Stimulated activated CD4-positive, alpha-beta T cell treated with anti-CD3 and anti-CD28 coated beads, TNF-alpha, amount 100 ng/mL, for 4 hours (primary cell): ENCODE results near the gene HDAC4.
A peak's percentile ranks its signal among the peaks of the same experiment; 100 is the strongest.

Source experiments
- DNase-seq, 3 experiments: peaks; one replicate each; pipeline ENCODE4 v3.0.0-alpha.2; 2020; ENCODE audit warnings: low read depth in 3 of 3

HDAC4 gene

DNA sequence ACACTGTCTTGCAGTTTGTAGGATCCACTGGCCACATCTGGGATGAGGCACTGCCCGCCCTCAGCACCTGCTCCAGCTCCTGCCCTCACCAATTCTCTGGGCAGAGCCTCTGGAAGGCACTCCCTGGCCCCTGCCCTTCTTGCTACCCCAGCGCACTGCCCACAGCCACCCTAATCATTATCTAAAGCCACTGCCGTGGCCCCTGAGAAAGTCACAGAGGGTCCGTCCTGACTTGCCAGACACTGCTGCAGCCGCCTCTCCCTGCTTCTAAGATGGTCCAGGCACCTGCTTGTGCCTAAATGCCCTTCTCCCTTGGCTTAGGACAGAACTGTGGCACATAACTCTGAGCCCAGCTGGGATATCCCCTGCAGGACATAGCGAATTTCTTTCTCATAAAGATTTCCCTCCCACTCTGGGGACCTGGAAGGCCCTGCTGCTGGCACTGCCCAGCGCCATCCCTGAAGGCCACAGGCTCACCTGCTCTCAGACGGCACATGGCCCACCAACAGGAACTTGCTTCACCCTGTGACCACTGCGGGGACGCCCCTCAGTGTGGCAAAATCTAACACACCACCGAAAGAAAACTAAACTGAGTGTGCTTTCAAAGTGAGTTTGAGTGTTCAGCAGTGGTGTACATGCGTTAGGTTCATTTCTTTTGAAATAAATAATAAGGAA lies 244.9 kb downstream of the HDAC4 start:
- no peak for DNase-seq

DNA sequence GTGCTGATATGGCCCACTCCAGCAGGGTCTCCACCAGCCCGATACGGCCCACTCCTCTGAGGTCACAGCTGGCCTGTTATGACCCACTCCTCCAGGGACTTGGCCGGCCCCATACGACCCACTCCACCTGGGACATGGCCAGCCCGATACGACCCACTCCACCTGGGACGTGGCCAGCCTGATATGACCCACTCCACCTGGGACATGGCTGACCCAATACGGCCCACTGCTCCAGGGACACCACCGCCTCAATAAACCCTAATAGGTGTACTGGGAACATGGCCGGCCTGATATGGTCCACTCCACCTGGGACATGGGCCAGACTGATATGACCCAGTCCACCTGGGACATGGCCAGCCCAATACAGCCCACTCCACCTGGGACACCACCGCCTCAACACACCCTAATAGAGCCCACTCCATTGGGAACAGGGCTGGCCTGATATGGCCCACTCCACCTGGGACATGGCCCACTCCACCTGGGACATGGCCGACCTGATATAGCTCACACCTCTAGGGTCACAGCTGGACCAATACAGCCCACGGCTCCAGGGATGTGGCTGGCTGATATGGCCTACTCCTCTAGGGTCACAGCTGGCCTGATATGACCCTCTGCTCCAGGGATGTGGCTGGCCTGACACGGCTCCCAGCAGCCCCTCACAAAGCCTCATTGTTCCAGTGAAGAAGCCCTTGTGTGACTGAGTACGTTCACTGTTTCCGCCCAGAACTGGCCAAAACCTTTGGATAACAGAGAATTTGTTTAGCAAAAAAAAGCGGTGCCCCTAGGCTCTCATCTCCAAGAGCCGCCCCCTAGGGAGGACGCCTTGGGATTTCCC lies 245.6 kb downstream of the HDAC4 start:
- DNase-seq = no peak

DNA sequence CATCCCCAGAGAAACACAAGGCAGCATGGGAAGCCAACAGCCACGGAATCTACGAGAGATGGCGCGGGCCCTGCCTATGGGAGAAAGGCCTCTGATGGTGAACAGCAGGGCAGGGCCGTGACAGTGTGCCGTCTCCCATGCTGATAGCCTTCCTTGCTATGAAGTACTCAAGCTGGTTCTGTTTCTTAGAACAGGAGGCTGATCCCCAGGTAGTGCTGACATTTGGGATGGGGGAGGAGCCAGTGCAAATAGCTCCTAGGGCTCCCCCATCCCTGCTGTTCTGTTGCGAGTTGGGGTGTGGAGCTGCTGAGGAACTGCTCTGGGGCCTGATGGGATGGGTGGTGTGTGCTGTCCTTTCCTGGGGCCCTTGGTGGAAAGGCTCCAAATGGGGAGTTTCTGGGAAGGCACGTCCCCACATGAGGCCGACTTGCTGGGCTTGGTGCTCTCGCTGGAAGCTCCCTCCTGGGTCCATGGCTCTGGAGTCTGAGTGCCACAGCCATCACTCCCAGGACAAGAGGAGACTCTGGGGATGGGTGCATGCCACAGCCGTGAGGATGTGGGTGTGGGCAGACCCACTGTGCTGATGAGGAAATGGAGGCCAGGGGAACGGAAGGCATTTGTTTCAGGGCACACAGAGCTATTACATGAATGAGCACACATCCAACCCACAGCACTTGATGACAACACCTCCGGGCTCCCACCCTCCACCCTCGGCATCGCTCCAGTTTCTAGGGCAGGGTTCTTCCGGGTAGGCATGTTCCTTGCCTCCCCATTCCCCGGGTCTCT lies 246.8 kb downstream of the HDAC4 start:
- no peak for DNase-seq

DNA sequence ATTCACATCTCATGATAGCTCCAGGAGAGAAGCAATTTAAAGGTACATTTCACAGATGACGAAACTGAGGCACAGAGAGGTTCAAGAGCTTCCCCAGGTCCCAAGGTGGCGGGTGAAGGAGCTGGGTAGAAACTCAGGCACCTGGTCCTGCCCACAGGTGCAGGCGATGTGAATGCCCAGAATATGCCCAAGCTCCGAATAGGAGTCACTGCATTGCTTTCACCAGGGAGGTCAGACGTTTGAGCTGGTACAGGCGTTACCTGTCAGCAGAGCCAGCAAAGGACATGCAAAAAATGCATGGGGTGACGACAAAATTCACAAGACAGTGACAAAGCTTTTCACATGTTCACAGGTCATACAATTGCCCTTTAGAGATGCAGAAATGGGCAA lies 247.9 kb downstream of the HDAC4 start:
- DNase-seq = no peak

DNA sequence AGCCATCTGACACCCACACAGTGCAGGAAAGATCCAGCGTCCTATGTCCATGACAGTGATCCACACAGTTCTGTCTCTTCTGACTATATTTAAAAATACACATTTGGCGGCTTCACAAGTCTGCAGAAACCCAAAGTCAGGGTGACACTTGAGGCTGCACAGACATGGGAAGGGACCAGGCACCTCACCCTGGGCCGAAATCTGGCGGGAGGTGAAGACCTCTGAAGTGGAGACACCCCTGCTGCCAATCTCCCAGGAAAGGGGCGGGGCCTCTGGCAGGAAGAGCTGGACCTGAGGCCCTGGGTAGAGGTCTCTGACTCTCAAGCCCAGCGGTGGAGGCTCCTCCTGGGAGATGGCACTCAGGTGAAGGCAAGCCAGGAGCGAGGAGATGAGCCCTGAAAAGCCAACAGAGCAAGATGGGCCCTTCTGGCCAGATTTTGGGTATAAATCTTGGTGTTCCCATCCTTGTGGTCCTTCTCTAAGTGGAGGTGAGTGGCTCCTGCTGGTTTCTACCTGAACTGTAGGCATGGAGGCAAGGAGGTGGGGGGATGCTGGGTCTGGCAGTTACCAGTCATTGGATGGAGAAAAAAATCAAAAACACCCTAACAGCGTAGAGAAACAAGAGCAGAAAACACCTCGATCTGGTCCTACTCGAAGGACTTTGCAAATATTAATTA lies 248.4 kb downstream of the HDAC4 start:
- DNase-seq = no peak

DNA sequence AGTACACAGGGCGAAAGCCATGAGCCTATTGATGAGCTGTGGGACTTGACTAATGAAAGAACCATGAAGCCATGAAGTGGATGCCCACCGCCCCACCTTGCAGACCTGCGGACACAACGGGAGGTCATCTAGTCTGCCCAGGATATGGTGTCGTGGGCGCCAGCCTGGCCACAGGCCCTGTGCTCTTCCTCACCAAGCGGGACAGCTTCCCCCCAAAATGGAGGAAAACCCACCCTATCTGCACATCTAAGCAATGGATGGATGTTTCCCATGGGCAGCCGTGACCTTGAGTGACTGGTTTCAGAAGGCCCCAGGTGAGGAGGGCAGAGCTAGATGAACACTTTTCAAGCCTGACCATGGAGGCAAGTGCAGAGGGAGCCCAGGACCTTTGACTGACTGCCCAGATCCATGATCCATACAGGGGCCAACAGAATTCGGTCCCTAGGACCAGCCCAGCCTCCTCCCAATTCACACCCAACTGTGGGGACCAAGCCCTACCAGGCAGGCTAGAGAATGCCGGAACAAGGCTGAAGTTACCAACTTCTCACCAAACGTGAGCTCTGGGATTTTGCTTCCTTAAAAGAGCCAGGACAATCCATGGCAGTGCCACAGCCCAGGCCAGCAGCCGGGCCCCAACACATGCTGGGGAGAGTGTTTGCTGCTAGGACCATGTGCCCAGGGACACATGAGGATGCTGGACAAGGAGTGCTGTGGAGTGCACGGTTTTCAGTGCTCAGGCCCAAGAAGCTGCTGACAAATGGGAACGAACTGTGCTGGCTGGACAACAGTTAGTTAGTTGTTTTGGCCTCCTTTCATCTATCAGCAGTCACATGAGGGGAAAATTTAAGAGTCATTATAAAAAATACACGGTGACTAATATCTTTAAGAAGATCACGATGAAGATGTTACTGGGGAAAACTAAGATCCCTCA lies 249.4 kb downstream of the HDAC4 start:
- no peak for DNase-seq

DNA sequence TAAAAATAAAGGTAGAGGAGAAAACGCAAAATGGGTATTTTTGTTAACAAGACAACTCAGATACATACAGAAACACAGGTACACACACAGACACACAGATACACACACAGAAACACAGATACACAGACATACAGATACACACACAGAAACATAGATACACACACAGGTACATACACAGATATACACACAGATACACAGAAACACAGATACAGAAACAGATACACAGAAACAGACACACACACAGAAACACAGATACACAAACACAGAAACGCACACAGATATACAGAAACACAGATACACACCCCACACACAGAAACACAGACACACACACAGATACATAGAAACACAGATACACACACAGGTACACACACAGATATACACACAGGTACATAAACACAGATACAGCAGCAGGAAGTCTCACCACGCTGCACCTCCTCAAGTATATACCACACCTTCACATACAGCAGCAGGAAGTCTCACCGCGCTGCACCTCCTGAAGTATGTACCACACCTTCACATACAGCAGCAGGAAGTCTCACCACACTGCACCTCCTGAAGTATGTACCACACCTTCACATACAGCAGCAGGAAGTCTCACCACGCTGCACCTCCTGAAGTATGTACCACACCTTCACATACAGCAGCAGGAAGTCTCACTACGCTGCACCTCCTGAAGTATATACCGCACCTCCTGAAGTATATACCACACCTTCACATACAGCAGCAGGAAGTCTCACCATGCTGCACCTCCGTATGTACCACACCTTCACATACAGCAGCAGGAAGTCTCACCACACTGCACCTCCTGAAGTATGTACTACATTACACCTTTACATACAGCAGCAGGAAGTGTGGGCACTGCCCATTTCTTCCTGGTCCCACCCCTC lies 250.5 kb downstream of the HDAC4 start:
- DNase-seq = no peak

DNA sequence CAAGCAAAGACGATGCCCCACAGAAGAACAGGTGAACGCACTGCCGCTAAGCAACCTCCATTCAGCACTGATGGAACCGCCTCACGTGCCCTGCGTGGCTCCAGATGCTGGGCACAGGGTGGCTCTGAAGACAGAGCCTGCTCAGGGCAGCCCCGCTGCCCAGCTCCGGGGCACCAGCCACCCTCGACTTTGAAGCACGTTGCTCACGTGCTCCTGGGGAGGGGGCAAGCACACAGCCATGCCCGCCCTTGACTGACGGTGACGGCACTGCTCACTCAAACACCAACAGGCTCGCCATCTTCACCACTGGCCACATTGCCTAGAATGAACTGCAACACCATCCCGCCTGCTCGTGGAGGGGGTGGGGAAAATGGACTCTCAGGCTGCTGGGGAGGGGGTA lies 251.3 kb downstream of the HDAC4 start:
- no peak for DNase-seq

DNA sequence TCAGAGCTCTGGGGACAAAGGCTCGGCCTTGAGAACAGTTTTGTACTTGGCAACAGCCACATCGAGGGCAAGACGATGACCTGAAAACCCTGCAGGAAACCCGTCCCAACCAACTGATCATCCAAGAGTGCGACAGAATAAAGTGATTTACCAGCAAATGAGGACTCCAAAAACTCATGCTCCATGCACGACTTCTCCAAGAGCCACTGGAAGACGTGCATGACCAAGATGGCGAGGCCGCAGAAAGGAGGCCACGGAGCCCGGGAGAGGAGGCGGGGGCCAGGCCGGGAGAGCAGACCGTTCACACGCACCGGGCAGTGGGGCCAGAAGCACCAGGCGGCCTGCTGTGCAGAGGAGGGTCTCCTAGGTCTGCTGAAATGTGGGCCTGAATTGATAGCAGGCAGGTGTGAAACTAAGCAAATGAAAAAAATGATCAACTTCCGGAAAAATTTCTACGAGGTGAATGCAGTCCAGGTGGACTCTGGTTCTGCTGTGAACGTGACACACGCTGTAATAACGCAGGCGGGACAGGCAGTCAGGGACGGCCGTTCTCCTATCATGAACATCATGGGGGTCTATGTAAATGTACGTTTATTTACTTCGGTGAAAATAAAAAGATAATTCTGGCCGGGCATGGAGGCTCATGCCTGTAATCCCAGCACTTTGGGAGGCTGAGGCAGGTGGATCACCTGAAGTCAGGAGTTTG lies 252.2 kb downstream of the HDAC4 start:
- no peak for DNase-seq

DNA sequence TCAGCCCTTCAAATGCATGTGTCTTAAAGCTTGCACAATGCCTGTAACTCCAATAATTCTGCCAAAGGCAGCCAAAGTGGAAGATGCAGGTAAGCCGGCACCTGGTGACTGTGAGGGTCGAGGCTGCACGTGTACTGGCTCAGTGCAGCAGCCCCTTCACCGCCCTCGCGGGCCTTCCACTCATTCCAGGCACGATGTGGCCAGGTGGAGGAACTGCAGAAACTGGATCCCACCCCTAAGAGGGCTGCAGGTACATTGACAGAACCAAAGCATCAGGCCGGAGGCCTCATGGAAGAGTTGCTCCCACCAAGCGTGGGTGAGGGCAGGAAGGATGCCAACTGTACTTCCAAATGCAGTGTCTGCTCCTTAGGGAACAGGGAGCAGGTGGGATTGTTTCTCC lies 253.4 kb downstream of the HDAC4 start:
- no peak for DNase-seq

DNA sequence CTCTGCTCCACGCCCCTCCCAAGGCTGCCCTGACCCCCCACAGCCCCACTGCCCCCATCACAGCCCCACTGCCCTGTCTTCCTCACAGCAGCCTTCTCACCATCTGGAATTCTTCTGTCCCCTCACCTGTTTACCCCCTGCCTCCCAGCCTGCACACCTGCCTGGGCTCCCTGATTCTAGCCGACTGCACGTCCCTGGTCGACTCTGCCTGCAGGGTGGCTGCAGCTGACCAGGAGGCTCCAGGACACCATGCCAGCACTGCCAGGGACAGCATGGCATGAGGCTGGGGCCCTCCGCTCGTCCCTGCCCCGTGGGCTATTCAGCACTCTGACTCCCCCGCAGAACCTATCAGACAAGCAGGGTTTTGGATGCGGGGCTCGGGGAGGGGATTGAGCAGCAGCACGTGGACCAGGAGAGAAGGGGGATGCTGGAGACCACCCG lies 254.1 kb downstream of the HDAC4 start:
- no peak for DNase-seq

DNA sequence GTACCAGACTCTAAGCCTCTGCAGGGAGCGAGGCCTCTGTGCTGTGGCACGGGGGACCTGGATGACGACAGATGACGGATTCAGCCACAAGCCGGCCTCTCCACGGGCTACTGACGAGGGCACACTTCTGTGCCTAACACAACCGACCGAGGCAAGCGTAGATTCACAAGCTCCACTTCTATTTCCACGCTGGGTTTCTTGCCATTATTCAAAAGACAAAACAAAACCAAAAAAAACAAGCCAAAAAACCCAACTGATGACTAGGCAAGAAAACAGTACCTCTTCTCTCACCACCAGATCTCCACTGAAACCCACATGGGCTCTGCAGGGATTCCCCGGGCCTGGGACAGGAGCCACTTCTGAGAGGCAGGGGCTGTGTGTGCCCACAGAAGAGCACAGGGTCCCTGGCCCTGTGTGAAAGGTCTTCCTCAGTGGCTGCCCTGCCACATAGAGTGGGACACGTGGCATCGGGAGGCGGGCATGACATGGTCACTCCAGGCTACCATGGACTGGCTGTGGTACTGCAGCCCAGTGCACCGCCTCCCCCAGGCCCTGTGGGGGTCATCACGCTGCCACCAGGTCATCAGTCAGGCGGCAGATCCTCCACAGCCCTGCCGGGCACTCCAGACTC lies 254.7 kb downstream of the HDAC4 start:
- no peak for DNase-seq

DNA sequence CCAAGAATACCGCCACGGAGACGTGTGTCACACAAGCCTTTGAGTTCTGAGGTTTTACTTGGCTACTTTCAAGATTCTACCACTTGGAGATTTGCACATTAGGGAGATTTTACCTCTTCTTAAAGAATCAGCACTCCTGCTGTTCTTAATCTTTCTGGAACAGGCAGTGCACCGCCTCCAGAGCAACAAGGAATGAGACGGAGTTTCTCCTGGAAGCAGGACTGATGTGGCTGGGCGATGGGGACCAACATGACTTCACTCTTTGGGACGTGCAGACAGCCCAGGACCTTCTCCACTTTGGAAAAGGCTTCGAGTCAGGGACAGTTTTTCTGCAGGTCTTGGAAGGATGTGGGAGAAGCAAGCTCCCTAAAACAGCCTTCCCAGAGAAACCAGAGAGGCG lies 255.2 kb downstream of the HDAC4 start:
- no peak for DNase-seq

DNA sequence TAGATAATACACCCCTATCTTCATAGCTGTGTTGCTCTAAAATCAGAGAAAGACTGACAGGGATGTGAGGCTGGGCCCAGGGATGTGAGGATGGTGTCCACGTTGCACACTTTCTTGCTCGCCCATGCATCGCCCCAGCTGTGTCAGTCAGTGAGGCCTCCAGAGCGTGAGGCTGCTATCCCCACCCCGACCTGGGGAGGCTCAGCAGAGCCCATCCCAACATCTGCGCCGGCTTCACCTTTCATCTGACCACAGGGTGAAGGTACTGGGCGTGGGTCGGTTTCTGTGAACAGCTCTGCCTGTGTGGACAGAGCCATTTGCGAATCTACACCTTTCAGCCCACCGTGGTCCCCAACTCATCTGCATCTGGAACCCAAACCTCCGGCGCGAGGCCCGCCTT lies 255.7 kb downstream of the HDAC4 start:
- DNase-seq = no peak

DNA sequence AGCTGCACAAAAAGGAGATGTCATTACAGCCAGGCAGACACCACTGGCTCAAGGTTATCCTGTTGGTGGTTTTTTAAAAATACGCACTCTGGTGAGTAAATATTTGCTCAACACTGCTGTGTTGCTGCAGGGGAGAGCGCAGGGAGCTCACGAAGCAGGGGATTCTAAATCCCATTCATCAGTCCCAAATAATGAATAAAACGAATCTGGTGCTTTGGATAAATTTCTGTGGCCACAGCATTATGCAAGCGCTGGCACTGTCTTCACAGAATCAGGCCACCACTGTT lies 256.2 kb downstream of the HDAC4 start:
- no peak for DNase-seq

DNA sequence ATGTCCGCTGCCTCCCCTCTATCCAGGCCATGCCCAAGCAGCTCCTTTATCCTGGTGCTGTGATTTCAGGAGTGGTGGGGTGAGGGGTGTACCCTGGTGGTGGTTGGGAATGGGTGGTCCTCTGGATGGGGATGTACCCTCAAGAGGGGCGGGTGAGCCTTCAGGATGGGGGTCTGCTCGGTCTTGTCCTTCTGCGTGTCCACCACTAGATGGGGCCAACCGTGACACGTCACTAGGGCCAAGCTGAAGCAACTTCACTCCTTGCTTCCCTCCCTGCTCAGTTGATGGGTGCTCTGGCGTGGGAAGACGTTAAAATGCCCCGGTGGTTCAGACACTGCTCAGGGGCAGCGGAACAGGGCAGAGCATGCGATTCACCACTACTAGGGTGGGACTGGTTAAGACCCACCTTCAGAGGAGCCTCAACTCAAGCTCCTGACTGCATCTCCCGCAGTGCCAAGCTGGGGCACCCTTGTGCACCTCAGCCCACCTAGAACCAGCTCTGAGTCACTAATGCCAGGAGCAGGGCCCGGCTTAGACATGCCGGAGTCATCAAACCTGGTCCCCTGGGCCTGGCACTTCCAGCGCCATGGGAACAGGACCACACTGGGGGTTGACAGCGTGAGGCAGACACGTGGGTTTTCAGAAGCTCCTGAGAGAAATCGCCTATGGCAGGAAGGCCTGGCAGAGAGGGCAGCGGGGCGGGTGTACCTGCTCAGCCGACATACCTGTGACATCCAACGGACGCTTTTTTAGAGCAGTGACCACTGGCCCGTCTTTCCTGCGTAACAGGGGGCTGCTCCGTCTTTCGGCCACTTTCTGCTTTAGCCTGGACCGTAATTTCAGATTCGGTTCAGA lies 256.7 kb downstream of the HDAC4 start:
- peak in 1 of 3 experiments; percentile 9 for DNase-seq

DNA sequence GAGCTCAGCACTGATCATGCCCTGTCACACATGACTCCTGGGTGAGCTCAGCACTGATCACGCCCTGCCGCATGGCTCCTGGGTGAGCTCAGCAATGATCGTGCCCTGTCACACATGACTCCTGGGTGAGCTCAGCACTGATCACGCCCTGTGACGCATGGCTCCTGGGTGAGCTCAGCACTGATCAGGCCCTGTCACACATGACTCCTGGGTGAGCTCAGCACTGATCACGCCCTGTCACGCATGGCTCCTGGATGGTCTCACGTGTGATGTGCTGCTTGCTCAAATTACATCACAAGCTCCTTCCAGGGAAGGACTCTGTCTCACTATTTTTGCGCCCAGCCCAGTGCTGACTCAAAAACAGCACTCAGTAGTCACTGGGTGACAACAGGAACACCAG lies 258.0 kb downstream of the HDAC4 start:
- DNase-seq = no peak

DNA sequence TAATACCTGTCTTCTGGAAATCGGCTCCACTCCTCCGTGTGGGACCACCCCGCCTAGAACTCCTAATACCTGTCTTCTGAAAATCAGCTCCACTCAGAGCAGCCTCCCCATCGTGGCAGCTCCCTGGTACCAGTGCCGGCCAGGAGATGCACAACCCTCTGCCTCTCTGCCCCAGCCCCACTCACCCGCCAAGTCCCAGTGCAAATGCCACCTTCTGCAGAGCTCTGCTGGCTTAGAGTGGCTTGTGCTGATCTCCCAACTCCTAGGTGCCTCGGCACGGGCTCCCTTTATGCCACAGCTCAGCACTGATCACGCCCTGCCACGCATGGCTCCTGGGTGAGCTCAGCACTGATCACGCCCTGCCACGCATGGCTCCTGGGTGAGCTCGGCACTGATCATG lies 258.5 kb downstream of the HDAC4 start:
- DNase-seq = no peak
